ENCODE data around the gene MEGF11.

The MEGF11 gene

GRCh38 chr15:66215811-66216210 lies 37.7 kb downstream of the MEGF11 start:
- no peak for DNase-seq (ENCODE audit: low read depth, low spot score)

GRCh38 chr15:66214246-66214645 lies 39.3 kb downstream of the MEGF11 start:
- DNase-seq (ENCODE audit: low read depth, low spot score), result no peak

GRCh38 chr15:66212563-66212921 lies 41.0 kb downstream of the MEGF11 start:
- DNase-seq (ENCODE audit: low read depth, low spot score), result no peak

GRCh38 chr15:66211670-66212562 lies 41.6 kb downstream of the MEGF11 start:
- no peak for DNase-seq (ENCODE audit: low read depth, low spot score)

GRCh38 chr15:66210684-66211083 lies 42.9 kb downstream of the MEGF11 start:
- DNase-seq (ENCODE audit: low read depth, low spot score), result no peak

GRCh38 chr15:66198757-66199156 lies 54.8 kb downstream of the MEGF11 start:
- DNase-seq (ENCODE audit: low read depth, low spot score), result no peak

- DNase-seq (ENCODE audit: low read depth, low spot score), result no peak
Observed at GRCh38 chr15:66196602-66197001, 56.9 kb downstream of the MEGF11 start.

- DNase-seq (ENCODE audit: low read depth, low spot score), result no peak
Observed at GRCh38 chr15:66195621-66196230, 57.8 kb downstream of the MEGF11 start.

- no peak for DNase-seq (ENCODE audit: low read depth, low spot score)
Observed at GRCh38 chr15:66193066-66193465, 60.5 kb downstream of the MEGF11 start.

GRCh38 chr15:66190746-66191145 lies 62.8 kb downstream of the MEGF11 start:
- DNase-seq (ENCODE audit: low read depth, low spot score), result no peak

- no peak for DNase-seq (ENCODE audit: low read depth, low spot score)
Observed at GRCh38 chr15:66189291-66189690, 64.3 kb downstream of the MEGF11 start.

- no peak for DNase-seq (ENCODE audit: low read depth, low spot score)
Observed at GRCh38 chr15:66188464-66188863, 65.1 kb downstream of the MEGF11 start.

- DNase-seq (ENCODE audit: low read depth, low spot score), result no peak
Observed at GRCh38 chr15:66187271-66187670, 66.3 kb downstream of the MEGF11 start.

- no peak for DNase-seq (ENCODE audit: low read depth, low spot score)
Observed at GRCh38 chr15:66186049-66186825, 67.3 kb downstream of the MEGF11 start.

GRCh38 chr15:66184936-66185790 lies 68.4 kb downstream of the MEGF11 start:
- no peak for DNase-seq (ENCODE audit: low read depth, low spot score)

- DNase-seq (ENCODE audit: low read depth, low spot score), result no peak
Observed at GRCh38 chr15:66184492-66184891, 69.1 kb downstream of the MEGF11 start.

- DNase-seq (ENCODE audit: low read depth, low spot score), result no peak
Observed at GRCh38 chr15:66180531-66181097, 72.9 kb downstream of the MEGF11 start.

GRCh38 chr15:66178531-66178910 lies 75.0 kb downstream of the MEGF11 start:
- DNase-seq (ENCODE audit: low read depth, low spot score), result peak; percentile 56

- no peak for DNase-seq (ENCODE audit: low read depth, low spot score)
Observed at GRCh38 chr15:66172324-66172980, 81.1 kb downstream of the MEGF11 start.

GRCh38 chr15:66171841-66172240 lies 81.7 kb downstream of the MEGF11 start:
- no peak for DNase-seq (ENCODE audit: low read depth, low spot score)

- no peak for DNase-seq (ENCODE audit: low read depth, low spot score)
Observed at GRCh38 chr15:66170716-66171115, 82.8 kb downstream of the MEGF11 start.

All from iPS DF 19.7 (cell line).